ENCODE measurements around the gene MALSU1. TPM values are rescaled to one million over a fixed set of nuclear protein-coding genes. Genes with fewer than 3 reads are reported as not detected.

The MALSU1 gene
- total RNA-seq, 1 experiment from 2014 or later, result 92.1 TPM

DNA sequence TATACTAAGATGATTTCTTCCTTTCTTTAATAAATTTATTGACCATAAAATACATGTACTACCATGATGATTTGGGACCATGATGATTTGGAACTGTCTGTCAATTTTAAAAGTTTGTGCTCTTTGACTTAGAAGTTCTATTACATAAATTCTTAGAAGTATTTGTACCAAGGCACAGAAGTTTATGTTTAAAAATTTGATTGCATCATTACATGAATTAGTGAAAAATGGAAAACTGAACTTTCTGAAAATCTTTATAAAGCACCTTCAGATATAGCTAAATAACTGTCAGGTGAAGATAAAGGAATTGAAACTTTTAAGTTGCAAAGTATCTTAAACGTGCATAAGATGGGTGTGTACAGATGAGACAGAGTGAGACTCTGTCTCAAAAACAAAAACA, 32.0 kb downstream of the MALSU1 start:
- ChIA-PET CTCF (no interaction called here), POLR2A (ENCODE audit: low non-redundant PET) (no interaction called here)
- no peak for TF ChIP-seq EZH2 (IDR thresholded peaks at IDR 0.05; ENCODE audit: borderline replicate concordance, low read depth, low read length, poor library complexity, severe bottlenecking)
- TF ChIP-seq, protein P1, sequence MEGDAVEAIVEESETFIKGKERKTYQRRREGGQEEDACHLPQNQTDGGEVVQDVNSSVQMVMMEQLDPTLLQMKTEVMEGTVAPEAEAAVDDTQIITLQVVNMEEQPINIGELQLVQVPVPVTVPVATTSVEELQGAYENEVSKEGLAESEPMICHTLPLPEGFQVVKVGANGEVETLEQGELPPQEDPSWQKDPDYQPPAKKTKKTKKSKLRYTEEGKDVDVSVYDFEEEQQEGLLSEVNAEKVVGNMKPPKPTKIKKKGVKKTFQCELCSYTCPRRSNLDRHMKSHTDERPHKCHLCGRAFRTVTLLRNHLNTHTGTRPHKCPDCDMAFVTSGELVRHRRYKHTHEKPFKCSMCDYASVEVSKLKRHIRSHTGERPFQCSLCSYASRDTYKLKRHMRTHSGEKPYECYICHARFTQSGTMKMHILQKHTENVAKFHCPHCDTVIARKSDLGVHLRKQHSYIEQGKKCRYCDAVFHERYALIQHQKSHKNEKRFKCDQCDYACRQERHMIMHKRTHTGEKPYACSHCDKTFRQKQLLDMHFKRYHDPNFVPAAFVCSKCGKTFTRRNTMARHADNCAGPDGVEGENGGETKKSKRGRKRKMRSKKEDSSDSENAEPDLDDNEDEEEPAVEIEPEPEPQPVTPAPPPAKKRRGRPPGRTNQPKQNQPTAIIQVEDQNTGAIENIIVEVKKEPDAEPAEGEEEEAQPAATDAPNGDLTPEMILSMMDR (conservative IDR thresholded peaks at IDR 0.05; ENCODE audit: low read depth, low read length), result no peak
- Histone ChIP-seq H3K9me3 (ENCODE audit: low read depth, low read length, poor library complexity, severe bottlenecking) (no peaks in the 10 kb centered on the region), H3K4me3 (ENCODE audit: low read depth, low read length, poor library complexity, severe bottlenecking) (no peak overlapping the region), H3K27me3 (replicated peaks; ENCODE audit: insufficient read depth, low read depth, low read length, poor library complexity) (no peaks in the 10 kb centered on the region), H3K4me1 (ENCODE audit: insufficient read depth, low read length, poor library complexity, severe bottlenecking) (peaks cover 39% of the 10 kb centered on the region), H3K36me3 (ENCODE audit: insufficient read depth, low read length, poor library complexity, severe bottlenecking) (peaks cover 29% of the 10 kb centered on the region), H3K27ac (ENCODE audit: low read depth, low read length, poor library complexity, severe bottlenecking) (no peak overlapping the region)
- intact Hi-C loops (cut with micrococcal nuclease; ENCODE audit: unreplicated experiment), result no loop called here
- no TSS peak for BruUV-seq (replicated peaks)
- no peak for DNase-seq (ENCODE audit: low spot score)

DNA sequence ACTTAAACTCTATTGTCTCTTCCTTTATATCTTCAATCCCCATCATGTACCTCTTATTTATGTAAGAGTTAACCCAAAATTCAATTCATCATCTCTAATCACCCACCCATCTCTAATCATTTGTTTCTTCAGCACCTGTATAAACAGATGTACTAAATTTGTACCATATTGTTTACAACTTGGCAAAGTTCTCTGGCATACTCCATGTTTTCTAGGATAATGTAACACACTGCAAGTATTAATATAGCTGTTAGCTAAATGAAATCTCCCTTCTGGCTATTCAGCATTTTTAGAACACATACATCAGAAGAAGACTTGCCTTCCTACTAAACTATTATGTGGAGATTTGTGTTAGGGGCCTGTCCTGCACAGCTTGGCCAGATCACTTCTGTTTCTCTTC, 33.1 kb downstream of the MALSU1 start:
- no peak for DNase-seq (ENCODE audit: low spot score)
- intact Hi-C loops (cut with micrococcal nuclease; ENCODE audit: unreplicated experiment), result no loop called here
- TF ChIP-seq EZH2 (IDR thresholded peaks at IDR 0.05; ENCODE audit: borderline replicate concordance, low read depth, low read length, poor library complexity, severe bottlenecking), result no peak
- TF ChIP-seq, protein P1 (conservative IDR thresholded peaks at IDR 0.05; ENCODE audit: low read depth, low read length), result no peak
- peaks cover 3% of the 10 kb centered on the region for H3K9me3 ChIP-seq (ENCODE audit: low read depth, low read length, poor library complexity, severe bottlenecking)
- H3K27me3 ChIP-seq (replicated peaks; ENCODE audit: insufficient read depth, low read depth, low read length, poor library complexity), result no peaks in the 10 kb centered on the region
- H3K4me3 ChIP-seq (ENCODE audit: low read depth, low read length, poor library complexity, severe bottlenecking), result no peak overlapping the region
- peak overlapping the region; percentile 24 for H3K27ac ChIP-seq (ENCODE audit: low read depth, low read length, poor library complexity, severe bottlenecking)
- no TSS peak for BruUV-seq (replicated peaks)
- POLR2A ChIA-PET (ENCODE audit: low non-redundant PET), result no interaction called here
- peaks cover 46% of the 10 kb centered on the region for H3K4me1 ChIP-seq (ENCODE audit: insufficient read depth, low read length, poor library complexity, severe bottlenecking)
- H3K36me3 ChIP-seq (ENCODE audit: insufficient read depth, low read length, poor library complexity, severe bottlenecking), result peaks cover 38% of the 10 kb centered on the region
- CTCF ChIA-PET, result no interaction called here

- TF ChIP-seq, protein P1 (conservative IDR thresholded peaks at IDR 0.05; ENCODE audit: low read depth, low read length), result no peak
- TF ChIP-seq EZH2 (IDR thresholded peaks at IDR 0.05; ENCODE audit: borderline replicate concordance, low read depth, low read length, poor library complexity, severe bottlenecking), result no peak
- Histone ChIP-seq H3K9me3 (ENCODE audit: low read depth, low read length, poor library complexity, severe bottlenecking) (peaks cover 10% of the 10 kb centered on the region), H3K36me3 (ENCODE audit: insufficient read depth, low read length, poor library complexity, severe bottlenecking) (peaks cover 41% of the 10 kb centered on the region), H3K27me3 (replicated peaks; ENCODE audit: insufficient read depth, low read depth, low read length, poor library complexity) (no peaks in the 10 kb centered on the region), H3K27ac (ENCODE audit: low read depth, low read length, poor library complexity, severe bottlenecking) (peak overlapping the region; percentile 10), H3K4me3 (ENCODE audit: low read depth, low read length, poor library complexity, severe bottlenecking) (no peak overlapping the region), H3K4me1 (ENCODE audit: insufficient read depth, low read length, poor library complexity, severe bottlenecking) (peaks cover 46% of the 10 kb centered on the region)
- no TSS peak for BruUV-seq (replicated peaks)
- DNase-seq (ENCODE audit: low spot score), result peak; percentile 48
- CTCF ChIA-PET, result no interaction called here
- intact Hi-C loops (cut with micrococcal nuclease; ENCODE audit: unreplicated experiment), result no loop called here
- POLR2A ChIA-PET (ENCODE audit: low non-redundant PET), result no interaction called here
Observed at GRCh38 chr7:23332910-23333612, 33.9 kb downstream of the MALSU1 start.

Measured in A673 (cell line).